ENCODE data around the gene UNC93B1. TPM values are rescaled to one million over a fixed set of nuclear protein-coding genes. Genes with fewer than 3 reads are reported as not detected.

Gene UNC93B1, protein sequence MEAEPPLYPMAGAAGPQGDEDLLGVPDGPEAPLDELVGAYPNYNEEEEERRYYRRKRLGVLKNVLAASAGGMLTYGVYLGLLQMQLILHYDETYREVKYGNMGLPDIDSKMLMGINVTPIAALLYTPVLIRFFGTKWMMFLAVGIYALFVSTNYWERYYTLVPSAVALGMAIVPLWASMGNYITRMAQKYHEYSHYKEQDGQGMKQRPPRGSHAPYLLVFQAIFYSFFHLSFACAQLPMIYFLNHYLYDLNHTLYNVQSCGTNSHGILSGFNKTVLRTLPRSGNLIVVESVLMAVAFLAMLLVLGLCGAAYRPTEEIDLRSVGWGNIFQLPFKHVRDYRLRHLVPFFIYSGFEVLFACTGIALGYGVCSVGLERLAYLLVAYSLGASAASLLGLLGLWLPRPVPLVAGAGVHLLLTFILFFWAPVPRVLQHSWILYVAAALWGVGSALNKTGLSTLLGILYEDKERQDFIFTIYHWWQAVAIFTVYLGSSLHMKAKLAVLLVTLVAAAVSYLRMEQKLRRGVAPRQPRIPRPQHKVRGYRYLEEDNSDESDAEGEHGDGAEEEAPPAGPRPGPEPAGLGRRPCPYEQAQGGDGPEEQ
- 55.5 to 79.3 TPM (median 68.3 TPM) in 5 replicates for total RNA-seq (2022; extraction: Qiagen RNA extraction; ENCODE audit: low read depth)

DNA sequence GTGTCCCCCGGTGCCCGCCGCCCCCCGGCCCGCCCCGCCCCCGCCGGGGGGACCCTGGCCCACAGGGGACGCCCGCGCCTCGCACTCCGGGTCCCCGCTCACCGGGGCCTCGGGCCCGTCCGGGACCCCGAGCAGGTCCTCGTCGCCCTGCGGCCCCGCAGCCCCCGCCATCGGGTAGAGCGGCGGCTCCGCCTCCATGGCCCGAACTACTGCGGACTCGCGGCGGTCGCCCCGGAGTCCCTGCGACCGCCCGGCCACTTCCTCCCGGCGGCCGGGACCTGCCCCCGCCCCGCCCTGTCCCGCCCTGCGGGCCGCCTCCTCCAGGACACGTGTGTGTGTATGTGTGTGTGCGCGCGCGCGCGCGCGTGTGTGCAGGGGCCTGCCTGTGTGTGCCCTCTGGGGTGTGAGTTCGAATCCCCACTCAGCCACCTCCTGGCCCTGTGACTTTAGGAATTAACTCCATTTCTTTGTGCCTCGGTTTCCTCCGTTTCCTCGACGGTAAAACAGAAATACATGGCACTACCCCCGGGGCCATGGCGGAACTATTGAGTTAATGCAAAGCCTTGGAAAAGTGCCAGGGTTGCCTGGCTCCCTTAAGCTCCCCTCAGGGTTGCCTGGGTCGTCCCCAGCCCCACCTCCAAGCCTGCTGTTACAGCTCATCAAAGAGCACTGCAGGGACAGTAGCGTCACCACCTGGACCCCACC lies at the start of gene UNC93B1:
Gene UNC93B1 (minus strand): TSS at position 252 of the 705 bp plus-strand sequence. CDS start 54 bp downstream, at position 198.

DNA sequence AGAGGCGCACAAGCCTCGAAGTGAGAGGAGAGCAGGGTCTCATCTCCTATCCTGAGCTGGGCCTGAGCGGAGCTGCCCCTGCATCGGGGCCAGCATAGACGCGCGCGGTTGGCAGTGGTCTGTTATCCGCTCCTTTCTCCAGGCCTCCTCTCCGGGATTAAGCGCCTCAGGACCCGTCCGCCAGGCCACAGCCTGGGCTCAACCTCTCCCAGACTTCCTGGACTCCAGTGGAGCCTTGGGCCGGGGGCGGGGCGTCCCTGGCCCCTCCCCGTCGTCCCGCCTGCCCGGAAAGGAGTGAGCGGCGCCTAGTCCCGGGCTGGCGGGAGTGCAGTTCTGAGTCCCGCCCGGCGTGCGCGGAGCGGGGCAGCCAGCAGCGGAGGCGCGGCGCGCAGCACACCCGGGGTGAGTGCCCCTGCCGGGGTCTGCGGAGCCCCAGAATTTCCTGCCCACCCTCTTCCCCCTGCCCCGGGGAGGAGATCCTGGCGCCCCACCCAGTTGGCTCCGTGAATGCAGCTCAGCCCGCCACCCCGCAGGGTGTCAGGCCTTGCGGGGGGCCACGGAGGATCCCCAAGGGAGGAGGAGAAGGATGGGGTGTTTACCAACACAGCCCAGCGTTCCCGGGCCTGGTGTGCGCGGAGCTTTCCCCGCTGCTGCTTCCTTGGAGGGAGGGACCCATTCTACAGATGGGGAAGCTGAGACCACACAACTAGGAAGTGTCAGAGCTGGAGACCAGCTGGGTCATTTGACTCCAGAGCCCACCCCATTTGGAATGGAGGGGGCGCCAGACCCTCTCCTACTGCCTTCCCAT lies 35.0 kb upstream of the UNC93B1 start, which contains the start of gene TCIRG1:
Gene TCIRG1 (plus strand): TSS at position 308 of the 808 bp plus-strand sequence. CDS start 2,247 bp downstream, outside the sequence.

DNA sequence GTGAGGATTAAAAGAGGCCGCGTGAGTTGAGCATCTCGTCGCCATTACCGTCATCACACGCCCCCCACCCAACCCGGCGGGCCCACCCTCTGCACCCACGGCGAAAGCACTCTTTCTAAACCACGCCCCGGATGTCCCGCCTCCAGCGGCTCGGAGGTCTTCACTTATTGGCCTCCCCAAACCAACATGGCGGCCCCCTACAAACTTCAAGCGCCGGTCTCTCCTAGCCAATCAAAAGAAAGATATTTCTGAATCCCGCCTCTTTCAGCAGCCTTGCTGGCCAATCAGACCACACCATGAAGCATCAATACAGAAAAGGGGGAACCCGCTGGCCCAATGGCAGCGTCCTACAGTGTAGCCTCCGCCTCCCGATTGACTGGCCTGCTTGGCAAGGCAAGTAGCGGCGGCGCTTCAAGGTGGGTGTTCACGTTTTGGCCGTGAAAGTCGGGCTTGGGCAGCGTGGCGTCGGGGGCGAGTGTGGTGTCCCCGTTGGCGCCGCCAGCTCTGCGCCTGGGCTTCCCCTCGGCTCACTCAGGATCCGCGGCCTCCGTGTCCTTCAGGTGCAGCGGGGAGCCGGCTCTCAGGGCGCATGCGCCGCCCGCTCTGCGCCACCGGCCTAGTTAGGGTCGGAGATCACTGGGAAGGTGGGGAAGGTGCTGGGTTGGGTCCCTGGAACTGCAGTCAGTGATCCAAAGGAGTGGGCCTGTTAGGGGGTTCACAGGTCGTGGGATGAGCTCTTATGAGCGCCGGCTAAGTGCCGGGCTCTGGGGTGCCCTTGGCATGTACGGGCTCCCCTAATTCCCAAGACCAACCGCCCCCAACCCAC lies 26.6 kb upstream of the UNC93B1 start, which contains the start of gene NDUFS8:
Gene NDUFS8 (plus strand): TSS at position 364 of the 826 bp plus-strand sequence. CDS start 1,471 bp downstream, outside the sequence.

DNA sequence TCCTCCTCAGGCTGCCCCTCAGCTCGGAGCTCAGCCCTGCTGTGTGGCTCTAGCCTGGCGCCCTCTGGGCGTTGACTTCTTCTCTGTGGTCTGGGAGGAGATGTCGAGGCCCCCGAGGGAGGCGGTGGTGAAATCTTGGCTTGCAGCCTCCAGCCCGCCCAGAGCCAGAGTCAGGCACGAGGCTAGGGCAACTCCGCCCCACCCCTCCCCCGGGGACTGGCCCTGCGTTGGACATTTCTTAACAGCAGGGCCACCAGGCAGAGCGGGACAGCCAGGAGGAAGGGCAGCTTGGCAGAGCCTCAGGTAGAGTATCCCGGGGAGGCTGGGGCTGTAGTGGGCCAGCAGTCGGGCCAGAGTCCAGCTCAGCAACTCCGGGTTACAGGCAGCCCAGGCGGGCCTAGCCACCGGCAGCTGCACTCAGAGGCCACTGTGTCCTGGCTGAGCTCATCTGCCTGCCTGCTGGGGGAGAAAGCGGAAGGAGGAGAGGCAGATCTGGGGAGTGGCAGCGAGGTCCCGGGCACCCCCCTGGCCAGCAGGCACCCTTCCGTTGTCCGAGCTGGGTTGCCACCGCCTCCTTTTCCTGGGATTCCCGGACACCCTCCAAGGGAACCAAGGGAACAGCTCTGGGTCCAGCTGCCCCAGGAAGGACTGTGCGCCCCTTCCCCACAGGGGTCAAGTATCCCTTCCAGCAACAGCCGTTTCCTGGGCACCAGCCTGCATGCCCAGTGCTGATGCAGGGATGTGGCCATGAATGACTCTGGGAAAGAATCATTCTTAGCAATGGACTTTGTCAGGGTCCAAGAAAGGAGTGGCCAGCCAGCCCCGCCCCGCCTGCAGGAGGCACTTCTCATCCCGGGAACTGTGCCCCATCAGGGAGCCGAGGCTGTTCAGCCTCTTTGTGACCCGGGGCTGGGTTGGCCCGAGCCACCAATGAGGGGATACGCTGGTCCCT lies 6.5 kb upstream of the UNC93B1 start, which contains the start of gene ALDH3B1:
Gene ALDH3B1 (plus strand): TSS at position 238 of the 952 bp plus-strand sequence. CDS start 4,971 bp downstream, outside the sequence.

Other genes starting within 250 kb of the UNC93B1 start
- 117 to 131 TPM (median 121 TPM) in 5 replicates for gene ALDH3B1, start 6.2 kb upstream of the UNC93B1 start, total RNA-seq (2022; extraction: Qiagen RNA extraction; ENCODE audit: low read depth)
- 307 to 381 TPM (median 350 TPM) in 5 replicates for gene NDUFS8, start 26.6 kb upstream of the UNC93B1 start, total RNA-seq (2022; extraction: Qiagen RNA extraction; ENCODE audit: low read depth)
- 77.5 to 174 TPM (median 144 TPM) in 5 replicates for gene TCIRG1, start 34.9 kb upstream of the UNC93B1 start, total RNA-seq (2022; extraction: Qiagen RNA extraction; ENCODE audit: low read depth)
- gene CHKA, start 117.3 kb upstream of the UNC93B1 start, total RNA-seq (2022; extraction: Qiagen RNA extraction; ENCODE audit: low read depth): 25.6 to 29.4 TPM (median 26.3 TPM) in 5 replicates
- 19.7 to 23.7 TPM (median 21.5 TPM) in 5 replicates for gene KMT5B, start 209.2 kb upstream of the UNC93B1 start, total RNA-seq (2022; extraction: Qiagen RNA extraction; ENCODE audit: low read depth)